CD14-positive monocyte (primary cell): ENCODE measurements around the gene DPYD. TPM values are rescaled to one million over a fixed set of nuclear protein-coding genes. Genes with fewer than 3 reads are reported as not detected.

ENCODE experiments used
- DNase-seq, 3 donors: peaks; one replicate each; pipeline ENCODE4 v3.0.0-alpha.2; 2011 to 2022
- H2AFZ ChIP-seq: 2 replicates; pipeline ENCODE4 v1.6.0; 2012; ENCODE audit warnings: mild to moderate bottlenecking, low read depth, low read length, inconsistent platforms; ENCODE audit not compliant: insufficient read depth, poor library complexity, severe bottlenecking
- H3K27ac ChIP-seq, 2 donors: 1 replicate in 1 of 2; 2 replicates in 1 of 2; pipeline ENCODE4 v1.5.1; 2012 to 2013; ENCODE audit warnings: low read length in 2 of 2, control low read depth in 1 of 2, inconsistent platforms in 1 of 2, low read depth in 1 of 2, mild to moderate bottlenecking in 1 of 2
- H3K27me3 ChIP-seq, 2 donors: one replicate each; pipeline versions ENCODE4 v1.6.0 to v1.6.1; 2011 to 2013; ENCODE audit warnings: low read length in 2 of 2; ENCODE audit not compliant: control insufficient read depth in 2 of 2, insufficient read depth in 2 of 2
- H3K36me3 ChIP-seq, 2 donors: replicated peaks in 1 of 2; 1 replicate in 1 of 2; 2 replicates in 1 of 2; pipeline versions ENCODE4 v1.5.1 to v1.6.1; 2012 to 2013; ENCODE audit warnings: low read length in 2 of 2, control low read depth in 1 of 2, inconsistent platforms in 1 of 2, mild to moderate bottlenecking in 1 of 2; ENCODE audit not compliant: insufficient read depth in 2 of 2, control insufficient read depth in 1 of 2
- H3K4me1 ChIP-seq, 2 donors: 1 replicate in 1 of 2; 2 replicates in 1 of 2; pipeline versions ENCODE4 v1.5.1 to v1.6.1; 2012 to 2013; ENCODE audit warnings: low read length in 2 of 2, control low read depth in 1 of 2, inconsistent platforms in 1 of 2, mild to moderate bottlenecking in 1 of 2, moderate library complexity in 1 of 2; ENCODE audit not compliant: insufficient read depth in 2 of 2, control insufficient read depth in 1 of 2
- H3K4me2 ChIP-seq: replicated peaks from 2 replicates; pipeline ENCODE3; 2012; ENCODE audit warnings: low read length, moderate library complexity, mild to moderate bottlenecking; ENCODE audit not compliant: poor library complexity, severe bottlenecking; ENCODE audit errors: extremely low read depth
- H3K4me3 ChIP-seq, 3 experiments: fragments of 200-600 bp in 1 of 3; sonication (generic) in 1 of 3; replicated peaks in 1 of 3; 1 replicate in 2 of 3; 2 replicates in 1 of 3; pipeline ENCODE4 v1.5.1; 2011 to 2013; ENCODE audit warnings: low read length in 3 of 3, mild to moderate bottlenecking in 3 of 3, control low read depth in 2 of 3, low read depth in 2 of 3, inconsistent platforms in 1 of 3, moderate library complexity in 1 of 3
- H3K79me2 ChIP-seq: 2 replicates; pipeline ENCODE4 v1.6.0; 2012; ENCODE audit warnings: mild to moderate bottlenecking, control low read depth, inconsistent platforms, low read length, moderate library complexity; ENCODE audit not compliant: insufficient read depth
- H3K9ac ChIP-seq: 2 replicates; pipeline ENCODE4 v1.6.0; 2017; ENCODE audit warnings: low read length, mild to moderate bottlenecking; ENCODE audit not compliant: insufficient read depth, poor library complexity, severe bottlenecking
- H3K9me3 ChIP-seq, 2 donors: replicated peaks in 1 of 2; 1 replicate in 1 of 2; 2 replicates in 1 of 2; pipeline versions ENCODE4 v1.5.1 to v1.6.1; 2012 to 2013; ENCODE audit warnings: low read length in 2 of 2, control low read depth in 1 of 2; ENCODE audit not compliant: control insufficient read depth in 1 of 2, insufficient read depth in 1 of 2
- H4K20me1 ChIP-seq: 2 replicates; pipeline ENCODE4 v1.6.0; 2012; ENCODE audit warnings: mild to moderate bottlenecking, low read length, control low read depth, moderate library complexity; ENCODE audit not compliant: insufficient read depth
- H3K27ac Mint-ChIP-seq, 7 donors: one replicate each; pipeline ENCODE4 v1.8.0; 2020; ENCODE audit warnings: mild to moderate bottlenecking in 7 of 7, mixed read lengths in 7 of 7, moderate library complexity in 6 of 7, inconsistent platforms in 2 of 7
- H3K27me3 Mint-ChIP-seq, 3 donors: one replicate each; pipeline ENCODE4 v1.8.0; 2021 to 2022; ENCODE audit warnings: low read depth in 3 of 3, mild to moderate bottlenecking in 3 of 3, mixed read lengths in 3 of 3, moderate library complexity in 3 of 3, inconsistent platforms in 1 of 3
- H3K36me3 Mint-ChIP-seq, 2 donors: one replicate each; pipeline ENCODE4 v1.8.0; 2020; ENCODE audit warnings: mixed read lengths in 2 of 2, inconsistent platforms in 1 of 2, mild to moderate bottlenecking in 1 of 2
- H3K4me1 Mint-ChIP-seq: one replicate; pipeline ENCODE4 v1.8.0; 2020; ENCODE audit warnings: mild to moderate bottlenecking, mixed read lengths
- H3K4me3 Mint-ChIP-seq, 2 donors: one replicate each; pipeline ENCODE4 v1.8.0; 2020; ENCODE audit warnings: mild to moderate bottlenecking in 2 of 2, mixed read lengths in 2 of 2, moderate library complexity in 1 of 2
- H3K9me3 Mint-ChIP-seq, 7 donors: one replicate each; pipeline ENCODE4 v1.8.0; 2020 to 2022; ENCODE audit warnings: mixed read lengths in 7 of 7, mild to moderate bottlenecking in 6 of 7, moderate library complexity in 6 of 7, inconsistent platforms in 2 of 7
- CTCF ChIP-seq: fragments of 200-600 bp; IDR thresholded peaks from one replicate; pipeline ENCODE4 v1.8.0; 2022; ENCODE audit warnings: antibody characterized with exemption, mild to moderate bottlenecking
- WGBS: methylation state at CpG from one replicate; pipeline ENCODE4 v1.1.5; 2013; ENCODE audit warnings: missing lambda C conversion rate; ENCODE audit not compliant: insufficient coverage; 5-methylcytosine and 5-hydroxymethylcytosine counted together
- intact Hi-C, 2 donors: fragments of 100-400 bp; cut with micrococcal nuclease; formaldehyde crosslinking; loops; one replicate each; pipeline versions ENCODE4 v1.15.0 to v1.15.1; 2023
- polyA plus RNA-seq, 3 donors: library from polyadenylated mRNA; depleted of rRNA in 1 of 3; unstranded in 2 of 3; stranded (reverse) in 1 of 3; fragments of 300-500 nt in 2 of 3; fragments of >200 nt in 1 of 3; fragmentation: Illumina TruSeq in 2 of 3; gene quantifications; 1 replicate in 2 of 3; 2 replicates in 1 of 3; pipeline ENCODE4 v1.2.3, GENCODE V29; 2012 to 2021

DPYD gene
- polyA plus RNA-seq, 3 donors = 87.6 to 171 (median 144) TPM

DNA sequence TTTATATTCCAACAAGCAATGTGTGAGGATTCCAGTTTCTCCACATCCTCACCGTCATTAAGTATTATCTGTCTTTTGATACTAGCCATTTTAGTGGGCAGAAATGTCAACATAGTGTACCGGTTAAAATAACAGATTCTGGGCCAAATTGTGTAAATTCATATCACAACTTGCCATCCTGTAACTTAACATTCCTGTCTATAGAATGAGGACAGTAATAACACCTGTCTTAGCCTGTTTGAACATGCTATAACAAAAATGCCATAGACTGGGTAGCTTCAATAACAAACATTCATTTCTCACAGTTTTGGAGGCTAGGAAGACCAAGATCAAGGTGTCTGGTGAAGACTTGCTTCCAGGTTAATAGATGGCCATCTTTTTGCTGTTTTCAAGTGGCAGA lies 708.2 kb downstream of the DPYD start:
- Histone ChIP-seq H3K4me2 (no peak overlapping the region), H3K36me3 (peaks cover 0 to 30% of the 10 kb centered on the region in 2 donors), H2AFZ (no peak overlapping the region), H3K4me1 (no peaks in the 10 kb centered on the region), H3K4me3 (no peak overlapping the region), H4K20me1 (peaks cover 50% of the 10 kb centered on the region), H3K79me2 (no peaks in the 10 kb centered on the region), H3K27me3 (no peaks in the 10 kb centered on the region), H3K9ac (no peak overlapping the region), H3K9me3 (no peaks in the 10 kb centered on the region), H3K27ac (no peak overlapping the region)
- no peak for TF ChIP-seq CTCF
- H3K27ac Mint-ChIP-seq = no peak overlapping the region
- intact Hi-C loops = no loop called here
- no peaks in the 10 kb centered on the region for H3K27me3 Mint-ChIP-seq
- peaks cover 18 to 34% of the 10 kb centered on the region in 2 donors for H3K36me3 Mint-ChIP-seq
- no peak for DNase-seq
- peaks cover 0 to 4% (median 0%) of the 10 kb centered on the region in 7 donors for H3K9me3 Mint-ChIP-seq
- H3K4me1 Mint-ChIP-seq = no peaks in the 10 kb centered on the region
- H3K4me3 Mint-ChIP-seq = no peak overlapping the region
- no CpG with 5 or more reads among the region's 2 CpGs for WGBS

DNA sequence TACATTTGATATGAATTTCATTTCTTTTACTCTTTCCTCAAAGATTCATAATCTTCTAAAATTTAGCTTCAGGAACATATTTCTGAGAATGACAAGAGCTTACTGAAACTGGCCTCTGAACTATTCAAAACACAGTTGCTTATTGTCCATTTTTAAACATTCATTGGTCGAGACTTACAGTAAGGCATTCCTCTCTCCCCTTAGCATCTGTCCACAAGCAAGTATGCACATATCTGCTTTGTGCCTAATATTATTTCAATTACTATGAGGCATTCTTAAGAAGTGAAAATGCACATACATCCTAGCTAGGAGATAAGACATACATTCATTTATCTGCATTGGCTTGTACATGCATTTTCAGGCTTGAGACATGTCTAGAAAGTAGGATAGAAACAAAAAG lies 710.5 kb downstream of the DPYD start:
- no peaks in the 10 kb centered on the region for H3K4me1 ChIP-seq
- Mint-ChIP-seq H3K4me3 (no peak overlapping the region), H3K9me3 (no peaks in the 10 kb centered on the region), H3K27me3 (no peaks in the 10 kb centered on the region), H3K4me1 (no peaks in the 10 kb centered on the region), H3K27ac (no peak overlapping the region), H3K36me3 (peaks cover 14 to 24% of the 10 kb centered on the region in 2 donors)
- H3K27me3 ChIP-seq = no peaks in the 10 kb centered on the region
- no peaks in the 10 kb centered on the region for H3K9me3 ChIP-seq
- intact Hi-C loops = no loop called here
- H3K9ac ChIP-seq = no peak overlapping the region
- peaks cover 0 to 33% of the 10 kb centered on the region in 2 donors for H3K36me3 ChIP-seq
- H4K20me1 ChIP-seq = peaks cover 62% of the 10 kb centered on the region
- H2AFZ ChIP-seq = no peak overlapping the region
- H3K79me2 ChIP-seq = no peaks in the 10 kb centered on the region
- H3K27ac ChIP-seq = no peak overlapping the region
- TF ChIP-seq CTCF = no peak
- no peak overlapping the region for H3K4me2 ChIP-seq
- no CpG with 5 or more reads among the region's 1 CpG for WGBS
- no peak overlapping the region for H3K4me3 ChIP-seq
- no peak for DNase-seq
